HepG2 (cell line): ENCODE results near the gene SLC16A11. TPM values are rescaled to one million over a fixed set of nuclear protein-coding genes. Genes with fewer than 3 reads are reported as not detected.
A peak's percentile ranks its signal among the peaks of the same experiment; 100 is the strongest.

Experiments used
- AKAP8 ChIP-seq: sonication (generic); formaldehyde crosslinking; IDR thresholded peaks from 2 replicates; pipeline ENCODE4 v1.5.1; 2020; ENCODE audit warnings: mild to moderate bottlenecking, missing genetic modification reagents
- ATF4 ChIP-seq, 2 experiments: fragments of 450-650 bp in 1 of 2; sonication (generic) in 1 of 2; formaldehyde crosslinking; IDR thresholded peaks; 2 replicates each; pipeline versions ENCODE4 v1.5.0 to v1.8.0; 2020 to 2022; ENCODE audit warnings: mild to moderate bottlenecking in 1 of 2, missing genetic modification reagents in 1 of 2
- HNF1B ChIP-seq: sonication (generic); formaldehyde crosslinking; IDR thresholded peaks from 2 replicates; pipeline ENCODE4 v1.5.1; 2020; ENCODE audit warnings: mild to moderate bottlenecking, moderate library complexity, missing genetic modification reagents
- HOXA3 ChIP-seq: sonication (generic); formaldehyde crosslinking; IDR thresholded peaks from 2 replicates; pipeline ENCODE4 v1.5.0; 2020; ENCODE audit warnings: missing genetic modification reagents
- KDM5B ChIP-seq: sonication (generic); formaldehyde crosslinking; IDR thresholded peaks from 2 replicates; pipeline ENCODE4 v1.4.0; 2020; ENCODE audit warnings: missing genetic modification reagents, mild to moderate bottlenecking, borderline replicate concordance
- MNT ChIP-seq: fragments of 450-650 bp; IDR thresholded peaks from 2 replicates; pipeline ENCODE4 v1.6.1; 2016
- MYPOP ChIP-seq: sonication (generic); formaldehyde crosslinking; IDR thresholded peaks from 2 replicates; pipeline ENCODE4 v1.8.1; 2023; ENCODE audit warnings: mild to moderate bottlenecking, moderate library complexity, missing genetic modification reagents
- RBM22 ChIP-seq: fragments of 200-400 bp; formaldehyde crosslinking; optimal IDR thresholded peaks from 2 replicates; pipeline ENCODE3; 2017; ENCODE audit warnings: mild to moderate bottlenecking, low read length, moderate library complexity
- RCOR2 ChIP-seq: IDR thresholded peaks from 2 replicates; pipeline ENCODE4 v1.6.1; 2016; ENCODE audit warnings: missing biosample characterization, missing genetic modification reagents
- TARDBP ChIP-seq: sonication (generic); formaldehyde crosslinking; IDR thresholded peaks from 2 replicates; pipeline ENCODE4 v1.8.0; 2022; ENCODE audit warnings: mild to moderate bottlenecking, missing genetic modification reagents
- YEATS2 ChIP-seq: sonication (generic); formaldehyde crosslinking; IDR thresholded peaks from 2 replicates; pipeline ENCODE4 v1.4.0; 2020; ENCODE audit warnings: missing genetic modification reagents, borderline replicate concordance
- ZMYM3 ChIP-seq: sonication (generic); formaldehyde crosslinking; IDR thresholded peaks from 2 replicates; pipeline ENCODE4 v1.5.1; 2020; ENCODE audit warnings: mild to moderate bottlenecking, missing genetic modification reagents
- ZNF460 ChIP-seq: sonication (generic); formaldehyde crosslinking; IDR thresholded peaks from 2 replicates; pipeline ENCODE4 v1.5.1; 2020; ENCODE audit warnings: missing genetic modification reagents, mild to moderate bottlenecking, borderline replicate concordance
- ZNF619 ChIP-seq: sonication (generic); formaldehyde crosslinking; IDR thresholded peaks from 2 replicates; pipeline ENCODE4 v1.4.0; 2020; ENCODE audit warnings: mild to moderate bottlenecking, missing genetic modification reagents
- ZNF737 ChIP-seq: sonication (generic); formaldehyde crosslinking; IDR thresholded peaks from 2 replicates; pipeline ENCODE4 v1.5.0; 2020; ENCODE audit warnings: missing genetic modification reagents, mild to moderate bottlenecking, borderline replicate concordance
- polyA plus RNA-seq, 8 experiments: library from polyadenylated mRNA; depleted of rRNA in 3 of 8; stranded (reverse) in 7 of 8; unstranded in 1 of 8; fragments of >200 nt; fragmentation: Illumina TruSeq in 4 of 8; extraction: Trizol in 4 of 8; gene quantifications; 2 replicates each; pipeline versions ENCODE4 v1.2.1 to v1.2.3, GENCODE V29; 2011 to 2016; ENCODE audit warnings: low read depth in 4 of 8, missing spikeins in 1 of 8, mixed read lengths in 1 of 8; ENCODE audit not compliant: insufficient read depth in 1 of 8
- total RNA-seq, 5 experiments: library from RNA; depleted of rRNA; stranded (reverse); fragments of >200 nt; fragmentation: Illumina TruSeq; extraction: Trizol; gene quantifications; 2 replicates each; pipeline ENCODE4 v1.2.3, GENCODE V29; 2016; ENCODE audit warnings: low read depth in 1 of 5
- TF ChIP-seq, protein P1 (sequence below): sonication (generic); formaldehyde crosslinking; conservative IDR thresholded peaks from 2 replicates; pipeline ENCODE4 v1.4.0; 2020; ENCODE audit warnings: mild to moderate bottlenecking, missing genetic modification reagents, moderate library complexity
- TF ChIP-seq, protein P2 (sequence below): sonication (generic); formaldehyde crosslinking; IDR thresholded peaks from 2 replicates; pipeline ENCODE4 v1.8.1; 2023; ENCODE audit warnings: mild to moderate bottlenecking, missing genetic modification reagents

Gene SLC16A11
- total and polyA plus RNA-seq, 2 of the 13 experiments (the other 11 are each of a cell fraction or from before 2014, with no cell fraction given) = not detected

DNA sequence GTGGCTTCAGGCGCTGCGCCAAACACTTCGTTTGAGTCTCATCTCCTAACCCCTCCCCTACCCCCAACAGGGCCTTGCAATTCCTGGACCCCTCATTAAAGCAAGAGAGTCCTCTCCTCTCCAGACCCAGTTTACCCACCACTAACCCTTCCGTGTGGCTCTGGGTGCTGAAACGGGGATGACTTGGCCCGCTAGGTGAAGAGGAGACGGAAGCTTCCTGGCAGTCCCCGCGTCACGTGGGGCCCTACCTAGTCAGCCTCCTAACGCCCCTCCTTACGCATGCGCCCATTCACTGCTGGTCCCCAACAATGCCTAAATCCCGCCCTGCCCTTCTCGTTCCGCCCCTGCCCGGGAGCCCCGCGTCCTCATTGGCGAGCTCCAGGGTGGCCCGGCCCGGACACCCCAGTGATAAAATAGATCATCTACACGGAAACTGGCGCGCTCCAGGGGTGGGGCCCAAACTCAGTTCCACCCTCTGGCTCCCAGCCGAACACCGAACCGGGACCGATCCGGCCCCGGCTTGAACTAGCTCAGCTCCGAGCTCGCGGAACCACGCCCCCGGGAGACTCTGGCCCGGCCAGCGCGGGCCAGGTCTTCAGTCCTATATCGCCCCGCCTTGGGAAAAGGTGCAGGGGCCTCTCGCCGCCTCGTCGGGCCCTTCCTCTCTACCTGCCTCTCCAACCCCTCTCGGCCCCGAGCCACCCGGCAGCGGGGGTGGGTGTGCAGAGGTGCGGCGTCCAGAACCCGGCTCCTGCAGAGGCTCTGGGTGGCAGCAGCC lies 8.1 kb downstream of the SLC16A11 start, which contains the start of gene SLC16A13 (continued):
- TF ChIP-seq, protein P1, sequence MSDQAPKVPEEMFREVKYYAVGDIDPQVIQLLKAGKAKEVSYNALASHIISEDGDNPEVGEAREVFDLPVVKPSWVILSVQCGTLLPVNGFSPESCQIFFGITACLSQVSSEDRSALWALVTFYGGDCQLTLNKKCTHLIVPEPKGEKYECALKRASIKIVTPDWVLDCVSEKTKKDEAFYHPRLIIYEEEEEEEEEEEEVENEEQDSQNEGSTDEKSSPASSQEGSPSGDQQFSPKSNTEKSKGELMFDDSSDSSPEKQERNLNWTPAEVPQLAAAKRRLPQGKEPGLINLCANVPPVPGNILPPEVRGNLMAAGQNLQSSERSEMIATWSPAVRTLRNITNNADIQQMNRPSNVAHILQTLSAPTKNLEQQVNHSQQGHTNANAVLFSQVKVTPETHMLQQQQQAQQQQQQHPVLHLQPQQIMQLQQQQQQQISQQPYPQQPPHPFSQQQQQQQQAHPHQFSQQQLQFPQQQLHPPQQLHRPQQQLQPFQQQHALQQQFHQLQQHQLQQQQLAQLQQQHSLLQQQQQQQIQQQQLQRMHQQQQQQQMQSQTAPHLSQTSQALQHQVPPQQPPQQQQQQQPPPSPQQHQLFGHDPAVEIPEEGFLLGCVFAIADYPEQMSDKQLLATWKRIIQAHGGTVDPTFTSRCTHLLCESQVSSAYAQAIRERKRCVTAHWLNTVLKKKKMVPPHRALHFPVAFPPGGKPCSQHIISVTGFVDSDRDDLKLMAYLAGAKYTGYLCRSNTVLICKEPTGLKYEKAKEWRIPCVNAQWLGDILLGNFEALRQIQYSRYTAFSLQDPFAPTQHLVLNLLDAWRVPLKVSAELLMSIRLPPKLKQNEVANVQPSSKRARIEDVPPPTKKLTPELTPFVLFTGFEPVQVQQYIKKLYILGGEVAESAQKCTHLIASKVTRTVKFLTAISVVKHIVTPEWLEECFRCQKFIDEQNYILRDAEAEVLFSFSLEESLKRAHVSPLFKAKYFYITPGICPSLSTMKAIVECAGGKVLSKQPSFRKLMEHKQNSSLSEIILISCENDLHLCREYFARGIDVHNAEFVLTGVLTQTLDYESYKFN (CRISPR knock-in tag) = no peak; the same call in 1 of the 2 replicates
- TF ChIP-seq, protein P2, sequence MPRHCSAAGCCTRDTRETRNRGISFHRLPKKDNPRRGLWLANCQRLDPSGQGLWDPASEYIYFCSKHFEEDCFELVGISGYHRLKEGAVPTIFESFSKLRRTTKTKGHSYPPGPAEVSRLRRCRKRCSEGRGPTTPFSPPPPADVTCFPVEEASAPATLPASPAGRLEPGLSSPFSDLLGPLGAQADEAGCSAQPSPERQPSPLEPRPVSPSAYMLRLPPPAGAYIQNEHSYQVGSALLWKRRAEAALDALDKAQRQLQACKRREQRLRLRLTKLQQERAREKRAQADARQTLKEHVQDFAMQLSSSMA (CRISPR knock-in tag) = no peak
- TF ChIP-seq MNT (peak; percentile 55), AKAP8 (CRISPR knock-in tag) (no peak), HOXA3 (CRISPR knock-in tag) (peak; percentile 58; the same call in 1 of the 2 replicates), ZMYM3 (CRISPR knock-in tag) (no peak; the same call in 1 of the 2 replicates), ATF4 (CRISPR knock-in tag; IDR thresholded peaks at IDR 0.05) (0 out of 4 replicates have a peak, but pooled peaks of 1 of the 2 experiments have one; percentile 20), YEATS2 (CRISPR knock-in tag) (peak; percentile 69; the same call in 1 of the 2 replicates), MYPOP (peak; percentile 69), ZNF737 (CRISPR knock-in tag) (no peak), ZNF460 (CRISPR knock-in tag) (no peak), ZNF619 (CRISPR knock-in tag) (0 out of 2 replicates have a peak, but pooled peaks have one; percentile 73), HNF1B (CRISPR knock-in tag) (peak; percentile 62; the same call in 1 of the 2 replicates), RBM22 (no peak), RCOR2 (CRISPR knock-in tag) (no peak), KDM5B (CRISPR knock-in tag) (peak; percentile 66; the same call in 1 of the 2 replicates), TARDBP (peak; percentile 40; the same call in 1 of the 2 replicates)
